Cardiac muscle cell (in vitro differentiated cells and primary cell): ENCODE results near the gene OVOL3. TPM values are rescaled to one million over a fixed set of nuclear protein-coding genes. Genes with fewer than 3 reads are reported as not detected.

Source experiments
- DNase-seq, 2 donors: peaks; one replicate each; pipeline versions ENCODE4 v3.0.0 to v3.0.0-alpha.2; 2010 to 2017; ENCODE audit warnings: low read depth in 1 of 2, low spot score in 1 of 2
- H3K27ac ChIP-seq: fragments of 200-600 bp; sonication (generic); 2 replicates; pipeline ENCODE4 v1.5.1; 2016
- H3K27me3 ChIP-seq: fragments of 200-600 bp; sonication (generic); 2 replicates; pipeline ENCODE4 v1.6.0; 2016; ENCODE audit warnings: control low read depth
- H3K36me3 ChIP-seq: fragments of 200-600 bp; sonication (generic); 2 replicates; pipeline ENCODE4 v1.5.1; 2016; ENCODE audit warnings: control low read depth
- H3K4me1 ChIP-seq: fragments of 200-600 bp; sonication (generic); 2 replicates; pipeline ENCODE4 v1.8.1; 2017; ENCODE audit warnings: low read depth, mild to moderate bottlenecking, mixed run types
- H3K4me3 ChIP-seq: fragments of 200-600 bp; sonication (generic); 2 replicates; pipeline ENCODE4 v1.5.1; 2016; ENCODE audit warnings: mild to moderate bottlenecking
- H3K9me3 ChIP-seq: fragments of 200-600 bp; sonication (generic); 2 replicates; pipeline ENCODE4 v1.5.1; 2017; ENCODE audit warnings: low read depth, mild to moderate bottlenecking, control low read depth
- polyA plus RNA-seq: library from polyadenylated mRNA; unstranded; fragments of >200 nt; fragmentation: Nextera tagmentation; extraction: Ambion mirVana; gene quantifications from 2 replicates; pipeline ENCODE4 v1.2.1, GENCODE V29; 2016
- total RNA-seq: library from RNA; depleted of rRNA; stranded (reverse); fragments of >200 nt; gene quantifications from 2 replicates; pipeline ENCODE4 v1.2.3, GENCODE V29; 2016
- TF ChIP-seq, protein P1 (sequence below): IDR thresholded peaks from 2 replicates; pipeline ENCODE4 v1.5.1; 2012; ENCODE audit warnings: low read depth, mild to moderate bottlenecking, low read length

The OVOL3 gene
- total and polyA plus RNA-seq, 2 experiments from 2014 or later = not detected

DNA sequence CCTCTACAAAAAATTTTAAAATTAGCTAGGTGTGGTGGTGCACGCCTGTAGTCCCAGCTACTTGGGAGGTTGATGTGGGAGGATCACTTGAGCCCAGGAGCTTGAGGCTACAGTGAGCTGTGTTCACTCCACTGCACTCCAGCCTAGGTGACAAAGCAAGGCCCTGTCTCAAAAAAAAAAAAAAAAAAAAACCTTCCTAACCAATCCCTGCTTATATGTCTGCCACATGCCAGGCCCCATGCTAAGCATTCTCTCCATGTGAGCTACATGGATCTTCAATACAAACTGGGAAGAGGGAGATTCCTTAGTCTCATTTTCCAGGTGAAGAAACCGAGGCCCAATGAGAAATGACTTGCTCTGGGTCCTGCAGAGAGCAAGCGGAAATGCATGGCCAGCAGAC is 2.3 kb upstream of the OVOL3 start:
- no peaks in the 10 kb centered on the region for H3K27me3 ChIP-seq
- H3K4me3 ChIP-seq = no peak overlapping the region
- no peak overlapping the region for H3K27ac ChIP-seq
- no peaks in the 10 kb centered on the region for H3K4me1 ChIP-seq
- peaks cover 7% of the 10 kb centered on the region for H3K36me3 ChIP-seq
- no peaks in the 10 kb centered on the region for H3K9me3 ChIP-seq
- TF ChIP-seq, protein P1, sequence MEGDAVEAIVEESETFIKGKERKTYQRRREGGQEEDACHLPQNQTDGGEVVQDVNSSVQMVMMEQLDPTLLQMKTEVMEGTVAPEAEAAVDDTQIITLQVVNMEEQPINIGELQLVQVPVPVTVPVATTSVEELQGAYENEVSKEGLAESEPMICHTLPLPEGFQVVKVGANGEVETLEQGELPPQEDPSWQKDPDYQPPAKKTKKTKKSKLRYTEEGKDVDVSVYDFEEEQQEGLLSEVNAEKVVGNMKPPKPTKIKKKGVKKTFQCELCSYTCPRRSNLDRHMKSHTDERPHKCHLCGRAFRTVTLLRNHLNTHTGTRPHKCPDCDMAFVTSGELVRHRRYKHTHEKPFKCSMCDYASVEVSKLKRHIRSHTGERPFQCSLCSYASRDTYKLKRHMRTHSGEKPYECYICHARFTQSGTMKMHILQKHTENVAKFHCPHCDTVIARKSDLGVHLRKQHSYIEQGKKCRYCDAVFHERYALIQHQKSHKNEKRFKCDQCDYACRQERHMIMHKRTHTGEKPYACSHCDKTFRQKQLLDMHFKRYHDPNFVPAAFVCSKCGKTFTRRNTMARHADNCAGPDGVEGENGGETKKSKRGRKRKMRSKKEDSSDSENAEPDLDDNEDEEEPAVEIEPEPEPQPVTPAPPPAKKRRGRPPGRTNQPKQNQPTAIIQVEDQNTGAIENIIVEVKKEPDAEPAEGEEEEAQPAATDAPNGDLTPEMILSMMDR = no peak
- DNase-seq = no peak

DNA sequence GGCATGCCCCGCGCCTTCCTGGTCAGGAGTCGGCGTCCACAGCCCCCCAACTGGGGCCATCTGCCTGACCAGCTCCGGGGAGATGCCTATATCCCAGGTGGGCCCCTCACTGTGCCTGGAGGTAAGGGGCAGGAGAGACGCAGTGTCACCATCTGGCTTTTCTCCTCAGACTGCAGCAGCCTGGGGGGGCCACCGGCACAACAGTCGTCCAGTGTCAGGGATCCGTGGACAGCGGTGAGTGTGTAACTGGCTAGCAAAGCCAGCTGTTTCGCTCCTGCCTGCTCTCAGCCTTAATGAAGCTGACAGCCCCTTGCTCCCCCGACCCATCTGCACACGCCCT is 227 bp downstream of the OVOL3 start:
- Histone ChIP-seq H3K27ac (no peak overlapping the region), H3K4me1 (no peaks in the 10 kb centered on the region), H3K4me3 (no peak overlapping the region), H3K36me3 (peaks cover 7% of the 10 kb centered on the region), H3K27me3 (no peaks in the 10 kb centered on the region), H3K9me3 (no peaks in the 10 kb centered on the region)
- TF ChIP-seq, protein P1 = no peak
- DNase-seq = no peak

DNA sequence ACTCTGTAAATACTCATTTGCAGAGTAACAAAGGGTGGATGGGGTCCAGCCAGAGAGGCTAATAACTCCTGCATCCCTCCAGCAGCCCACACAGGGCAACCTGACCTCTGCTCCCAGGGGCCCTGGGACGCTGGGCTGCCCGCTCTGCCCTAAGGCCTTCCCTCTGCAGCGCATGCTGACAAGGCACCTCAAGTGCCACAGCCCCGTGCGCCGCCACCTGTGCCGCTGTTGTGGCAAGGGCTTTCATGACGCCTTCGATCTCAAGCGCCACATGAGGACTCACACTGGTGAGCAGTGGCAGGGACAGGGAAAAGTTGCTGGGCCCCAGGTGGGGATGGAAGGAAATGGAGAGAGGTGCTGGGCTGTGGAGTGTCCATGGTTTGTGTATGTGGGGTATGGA is 1.7 kb downstream of the OVOL3 start:
- Histone ChIP-seq H3K36me3 (peaks cover 4% of the 10 kb centered on the region), H3K4me1 (no peaks in the 10 kb centered on the region), H3K27me3 (no peaks in the 10 kb centered on the region), H3K4me3 (no peak overlapping the region), H3K9me3 (no peaks in the 10 kb centered on the region), H3K27ac (no peak overlapping the region)
- TF ChIP-seq, protein P1 = no peak
- DNase-seq = no peak

DNA sequence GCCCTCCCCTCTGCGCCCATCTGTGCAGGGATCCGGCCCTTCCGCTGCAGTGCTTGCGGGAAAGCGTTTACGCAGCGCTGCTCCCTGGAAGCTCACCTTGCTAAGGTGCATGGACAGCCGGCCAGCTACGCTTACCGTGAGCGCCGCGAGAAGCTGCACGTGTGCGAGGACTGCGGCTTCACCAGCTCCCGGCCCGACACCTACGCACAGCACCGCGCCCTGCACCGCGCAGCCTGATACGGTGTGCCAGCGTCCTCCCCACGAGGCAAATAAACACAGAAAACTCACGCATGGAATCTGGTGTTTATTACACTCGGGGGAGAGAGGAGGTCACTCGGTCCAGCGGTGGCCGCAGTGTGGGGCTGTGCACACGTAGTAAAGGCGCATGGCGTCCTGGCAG is 2.5 kb downstream of the OVOL3 start:
- no peak for DNase-seq
- Histone ChIP-seq H3K27me3 (no peaks in the 10 kb centered on the region), H3K4me3 (no peak overlapping the region), H3K27ac (no peak overlapping the region), H3K9me3 (no peaks in the 10 kb centered on the region), H3K36me3 (peaks cover 4% of the 10 kb centered on the region), H3K4me1 (no peaks in the 10 kb centered on the region)
- TF ChIP-seq, protein P1 = no peak

DNA sequence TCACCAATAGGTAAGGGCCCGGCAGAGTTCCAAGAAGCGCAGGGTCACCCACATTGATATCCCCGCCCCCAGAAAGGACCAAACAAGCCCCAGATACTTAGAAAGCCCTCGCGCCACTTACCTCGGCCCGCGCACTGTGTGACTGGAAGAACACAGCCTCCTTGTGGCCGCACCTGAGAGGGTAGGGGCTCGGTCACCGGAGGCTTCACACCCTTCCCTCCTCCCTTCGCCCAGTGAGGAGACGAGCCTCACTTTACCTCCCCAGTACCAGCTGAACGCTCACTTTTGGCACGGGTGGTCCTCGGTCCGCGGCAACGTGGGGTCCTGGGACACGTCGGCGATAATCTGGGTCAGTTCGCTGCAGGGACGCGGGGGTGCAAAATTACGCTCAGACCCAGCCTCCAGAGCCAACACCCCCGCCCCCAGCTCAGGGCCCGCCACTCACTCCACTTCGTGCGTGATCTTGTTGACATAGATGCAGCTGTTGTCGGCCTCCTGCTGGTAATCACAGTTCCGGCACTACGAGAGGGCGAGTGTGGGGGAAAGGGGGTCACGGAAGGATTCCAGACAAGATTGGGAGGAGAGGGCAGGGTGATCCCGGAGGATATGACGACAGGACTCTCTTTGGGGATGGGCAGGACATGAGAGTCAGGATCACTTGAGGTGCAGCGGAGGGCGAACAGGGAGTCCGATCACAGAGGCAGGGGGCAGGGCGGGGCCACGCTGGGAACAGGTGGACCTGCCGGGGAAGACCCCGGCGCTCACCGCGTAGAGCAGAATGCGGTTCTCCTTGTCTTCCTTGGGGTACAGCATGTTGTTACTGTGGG is 3.2 kb downstream of the OVOL3 start:
- peak; percentile 18 to 43 for DNase-seq
- H3K27ac ChIP-seq = peak overlapping the region; percentile 71
- H3K9me3 ChIP-seq = no peaks in the 10 kb centered on the region
- TF ChIP-seq, protein P1 = no peak
- H3K4me3 ChIP-seq = peak overlapping the region; percentile 70
- no peaks in the 10 kb centered on the region for H3K27me3 ChIP-seq
- H3K36me3 ChIP-seq = peaks cover 5% of the 10 kb centered on the region
- H3K4me1 ChIP-seq = no peaks in the 10 kb centered on the region
